K562 (cell line): ENCODE results near the gene ACTL10. TPM values are rescaled to one million over a fixed set of nuclear protein-coding genes. Genes with fewer than 3 reads are reported as not detected.

ENCODE experiments used
- CHAMP1 ChIP-seq: fragments of 450-650 bp; IDR thresholded peaks from 2 replicates; pipeline ENCODE4 v1.6.1; 2016; ENCODE audit warnings: mild to moderate bottlenecking
- ESRRB ChIP-seq: fragments of 250-450 bp; sonication (Bioruptor Pico); IDR thresholded peaks from 2 replicates; pipeline ENCODE4 v1.5.0; 2020; ENCODE audit warnings: mild to moderate bottlenecking, moderate library complexity, borderline replicate concordance
- FOXA1 ChIP-seq: fragments of 450-650 bp; IDR thresholded peaks from 2 replicates; pipeline ENCODE4 v1.6.1; 2016; ENCODE audit warnings: mild to moderate bottlenecking, borderline replicate concordance
- GTF3C2 ChIP-seq: IDR thresholded peaks from 3 replicates; pipeline ENCODE4 v1.6.1; 2011; ENCODE audit warnings: borderline replicate concordance, mild to moderate bottlenecking, moderate library complexity; ENCODE audit not compliant: insufficient read length; ENCODE audit errors: extremely low read depth
- IRF2 ChIP-seq: sonication (generic); formaldehyde crosslinking; IDR thresholded peaks from 2 replicates; pipeline ENCODE4 v1.8.1; 2022; ENCODE audit warnings: mild to moderate bottlenecking, missing genetic modification reagents
- RERE ChIP-seq: sonication (generic); formaldehyde crosslinking; IDR thresholded peaks from 2 replicates; pipeline ENCODE4 v1.8.0; 2023; ENCODE audit warnings: missing genetic modification reagents, mild to moderate bottlenecking, borderline replicate concordance
- RFX7 ChIP-seq: fragments of 250-450 bp; sonication (Bioruptor Pico); IDR thresholded peaks from 2 replicates; pipeline ENCODE4 v1.5.1; 2021; ENCODE audit warnings: mild to moderate bottlenecking
- THRA ChIP-seq: fragments of 450-650 bp; IDR thresholded peaks from 2 replicates; pipeline ENCODE4 v1.6.1; 2017; ENCODE audit warnings: mild to moderate bottlenecking, moderate library complexity
- TRIM24 ChIP-seq, 2 experiments: fragments of 450-650 bp; IDR thresholded peaks; 2 replicates each; pipeline ENCODE4 v1.6.1; 2016
- ZBTB43 ChIP-seq: sonication (generic); formaldehyde crosslinking; IDR thresholded peaks from 2 replicates; pipeline ENCODE4 v1.8.0; 2023; ENCODE audit warnings: mild to moderate bottlenecking, missing genetic modification reagents
- ZFP30 ChIP-seq: fragments of 250-450 bp; sonication (Bioruptor Pico); IDR thresholded peaks from 2 replicates; pipeline ENCODE4 v1.8.0; 2022; ENCODE audit warnings: moderate library complexity, mild to moderate bottlenecking, inconsistent platforms, borderline replicate concordance
- ZNF408 ChIP-seq: fragments of 250-450 bp; sonication (Bioruptor Pico); IDR thresholded peaks from 2 replicates; pipeline ENCODE4 v1.4.0; 2020; ENCODE audit warnings: low read depth, mild to moderate bottlenecking, moderate library complexity
- polyA plus RNA-seq, 8 experiments: library from polyadenylated mRNA; depleted of rRNA in 4 of 8; stranded (reverse) in 5 of 8; unstranded in 3 of 8; fragments of >200 nt; fragmentation: Nextera tagmentation in 2 of 8; fragmentation: Illumina TruSeq in 1 of 8; extraction: Ambion mirVana in 2 of 8; extraction: Trizol in 1 of 8; gene quantifications; 2 replicates each; pipeline versions ENCODE4 v1.2.1 to v1.2.3, GENCODE V29; 2011 to 2014; ENCODE audit warnings: inconsistent platforms in 1 of 8, missing spikeins in 1 of 8
- total RNA-seq, 7 experiments: library from RNA; depleted of rRNA in 6 of 7; stranded (reverse); fragments of >200 nt in 6 of 7; fragmentation: Illumina TruSeq in 2 of 7; extraction: Trizol in 2 of 7; gene quantifications; 2 replicates each; pipeline versions ENCODE4 v1.2.1 to v1.2.3, GENCODE V29; 2011 to 2021; ENCODE audit warnings: low replicate concordance in 1 of 7

ACTL10 gene
- total and polyA plus RNA-seq, 9 of the 15 experiments (the other 6 are each of a cell fraction or from before 2014, with no cell fraction given): 0.07 to 0.14 TPM; not detected in 7

- no peak for TF ChIP-seq RERE (CRISPR knock-in tag)
- TF ChIP-seq THRA: no peak
- TF ChIP-seq RFX7: no peak
- TF ChIP-seq ESRRB (CRISPR knock-in tag): no peak
- TF ChIP-seq IRF2 (CRISPR knock-in tag): no peak
- TF ChIP-seq ZNF408 (CRISPR knock-in tag): no peak
- no peak for TF ChIP-seq TRIM24 (IDR thresholded peaks at IDR 0.05)
- no peak for TF ChIP-seq ZBTB43 (CRISPR knock-in tag)
- TF ChIP-seq GTF3C2: no peak
- TF ChIP-seq CHAMP1: no peak
- TF ChIP-seq ZFP30 (CRISPR knock-in tag): no peak
- TF ChIP-seq FOXA1: no peak
Measured at GRCh38 chr20:33666293-33667244, at the start of gene ACTL10 (continued).
